Putamen (tissue), 1 donor: Measurements from ENCODE around the gene C11orf21.

Experiments
- DNase-seq: peaks from one replicate; pipeline ENCODE4 v3.0.0-alpha.2; 2016; ENCODE audit warnings: low spot score

Gene C11orf21

DNA sequence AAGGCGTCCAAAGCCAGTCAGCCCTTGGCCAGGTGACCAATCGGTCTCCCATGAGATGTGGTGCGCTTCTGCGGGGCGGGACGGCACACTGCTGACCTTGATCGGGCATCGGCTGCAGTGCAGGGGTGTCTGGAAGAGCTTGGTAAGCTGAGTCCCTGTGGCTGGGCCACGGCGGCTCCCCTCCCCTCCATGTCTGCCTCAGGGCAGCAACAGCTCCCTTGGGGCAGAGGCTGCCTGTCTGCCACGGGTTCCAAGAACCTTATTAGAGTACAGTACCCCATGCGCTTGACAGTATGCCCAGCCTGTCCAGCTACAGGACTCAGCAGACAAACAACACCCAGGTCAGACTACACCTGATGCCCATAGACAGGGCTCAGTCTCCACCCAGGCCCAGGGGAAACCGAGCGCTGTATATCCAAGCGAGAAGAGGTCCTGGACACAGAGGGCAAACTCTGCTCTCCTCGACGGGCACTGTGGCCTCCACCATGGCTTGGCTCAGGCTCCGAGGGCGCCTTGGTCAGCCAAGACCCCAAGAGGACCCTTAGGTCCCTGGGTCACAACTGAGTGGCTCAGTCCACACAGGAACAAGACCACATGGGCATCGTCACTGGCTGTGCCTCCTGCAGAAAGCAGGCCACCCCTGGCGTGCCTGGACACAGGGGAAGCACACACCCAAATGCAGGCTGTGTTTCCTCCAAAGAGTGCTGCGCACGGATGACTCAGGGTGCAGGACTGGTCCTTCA, 19.0 kb upstream of the C11orf21 start:
- DNase-seq, result no peak

DNA sequence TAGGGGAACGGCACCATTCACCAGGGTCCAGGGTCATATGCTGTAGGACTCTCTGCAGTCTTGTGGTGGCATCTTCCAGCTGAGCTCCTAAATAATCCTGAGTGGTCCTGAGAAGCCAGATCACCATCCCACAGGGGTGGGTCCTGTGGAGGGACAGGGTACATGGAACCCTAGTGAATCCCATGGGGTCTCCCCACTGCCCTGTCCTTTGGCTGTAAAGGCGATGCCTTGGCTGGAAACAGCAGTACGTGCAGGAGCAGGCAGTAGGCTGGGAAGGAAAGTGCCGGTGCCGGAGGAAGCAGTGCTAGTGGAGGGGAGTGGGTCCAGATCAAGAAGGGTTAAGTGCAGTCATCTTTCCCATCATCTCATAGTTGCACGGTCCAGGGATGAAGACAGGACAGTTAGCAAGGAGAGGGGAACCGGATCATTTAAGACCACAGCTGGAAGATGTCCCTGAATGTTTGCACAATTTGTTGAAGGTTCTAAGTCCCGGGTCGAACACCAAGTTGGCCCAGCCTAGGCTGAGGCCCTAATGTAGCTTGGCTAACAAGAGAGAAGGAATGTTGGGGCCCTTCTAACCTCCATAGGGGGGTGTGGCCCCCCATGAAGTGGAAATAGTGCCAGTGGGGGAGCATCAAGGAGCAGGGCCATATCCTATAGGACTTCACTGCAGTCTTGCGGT, 18.2 kb upstream of the C11orf21 start:
- no peak for DNase-seq

DNA sequence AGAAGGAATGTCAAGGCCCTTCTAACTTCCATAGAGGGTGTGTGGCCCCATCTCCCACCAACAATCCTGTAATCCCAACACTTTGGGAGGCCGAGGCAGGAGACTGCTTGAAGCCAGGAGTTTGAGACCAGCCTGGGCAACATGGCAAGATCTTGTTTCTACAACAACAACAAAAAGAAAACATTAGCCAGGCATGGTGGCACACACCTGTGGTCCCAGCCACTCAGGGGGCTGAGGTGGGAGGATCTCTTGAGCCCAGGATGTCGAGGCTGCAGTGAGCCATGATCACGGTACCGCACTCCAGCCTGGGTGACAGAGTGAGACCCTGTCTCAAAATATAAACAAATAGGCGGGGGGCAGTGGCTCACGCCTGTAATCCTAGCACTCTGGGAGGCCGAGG, 17.0 kb upstream of the C11orf21 start:
- no peak for DNase-seq

DNA sequence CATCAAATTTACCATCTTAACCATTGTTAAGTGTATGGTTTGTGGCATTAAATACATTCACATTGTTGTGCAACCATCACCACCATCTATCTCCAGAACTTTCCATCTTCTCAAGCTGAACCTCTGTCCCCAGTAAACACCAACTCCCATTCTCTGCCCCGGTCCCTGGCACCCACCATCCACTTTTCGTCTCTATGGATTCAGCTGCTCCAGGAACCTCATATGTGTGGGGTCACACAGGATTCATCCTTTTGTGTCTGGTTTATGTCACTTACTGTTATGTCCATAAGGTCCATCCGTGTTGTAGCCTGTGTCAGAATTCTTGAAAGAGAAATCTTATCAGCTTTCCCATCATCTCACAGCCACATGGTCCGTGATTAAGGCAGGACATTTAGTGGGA, 16.4 kb upstream of the C11orf21 start:
- DNase-seq, result no peak

DNA sequence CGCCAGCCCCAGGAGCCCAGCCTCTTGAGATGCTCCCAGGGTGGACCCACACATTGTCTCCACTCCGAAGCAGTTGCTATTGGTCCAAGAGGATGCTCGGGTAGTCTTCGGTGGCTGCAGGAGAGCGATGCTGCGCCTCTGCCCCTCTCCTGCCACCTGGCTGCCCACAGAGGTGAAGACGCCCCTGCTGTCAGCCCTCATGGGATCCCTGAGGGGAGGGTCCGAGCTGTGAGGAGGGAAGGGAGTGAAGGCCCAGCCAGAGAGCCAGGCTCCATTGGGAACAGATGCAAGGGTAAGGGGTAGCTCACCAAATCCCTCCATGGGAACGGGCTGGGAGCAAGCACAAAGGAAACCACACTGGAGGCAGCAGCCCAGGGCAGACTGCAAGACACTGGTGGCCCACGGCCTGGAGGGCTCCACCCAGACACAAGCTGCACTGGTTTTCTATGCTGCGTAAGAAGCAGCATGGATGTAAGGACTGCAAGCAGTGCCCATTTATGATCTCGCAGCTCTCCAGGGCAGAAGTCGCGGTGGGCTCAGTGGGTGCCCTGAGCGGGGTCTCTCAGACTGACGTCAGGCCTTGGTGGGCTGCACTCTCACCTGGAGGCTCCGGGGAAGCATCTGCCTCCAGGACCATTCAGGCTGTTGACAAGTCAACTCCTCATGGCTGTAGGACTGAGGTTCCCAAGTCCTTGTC, 15.8 kb upstream of the C11orf21 start:
- DNase-seq, result no peak

DNA sequence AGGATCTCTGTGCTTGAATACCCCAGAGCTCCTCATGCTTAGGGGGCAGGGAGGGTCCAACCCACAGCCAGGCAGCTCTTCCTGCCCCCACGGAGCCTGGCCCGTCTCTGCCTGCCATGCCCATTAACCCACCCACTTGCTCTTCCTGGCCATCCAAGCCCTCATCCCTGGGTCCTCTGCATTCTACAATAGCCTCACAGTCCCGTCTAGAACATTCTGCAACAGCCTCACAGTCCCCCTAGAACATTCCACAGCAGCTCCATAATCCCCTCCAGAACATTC, 15.2 kb upstream of the C11orf21 start:
- no peak for DNase-seq

DNA sequence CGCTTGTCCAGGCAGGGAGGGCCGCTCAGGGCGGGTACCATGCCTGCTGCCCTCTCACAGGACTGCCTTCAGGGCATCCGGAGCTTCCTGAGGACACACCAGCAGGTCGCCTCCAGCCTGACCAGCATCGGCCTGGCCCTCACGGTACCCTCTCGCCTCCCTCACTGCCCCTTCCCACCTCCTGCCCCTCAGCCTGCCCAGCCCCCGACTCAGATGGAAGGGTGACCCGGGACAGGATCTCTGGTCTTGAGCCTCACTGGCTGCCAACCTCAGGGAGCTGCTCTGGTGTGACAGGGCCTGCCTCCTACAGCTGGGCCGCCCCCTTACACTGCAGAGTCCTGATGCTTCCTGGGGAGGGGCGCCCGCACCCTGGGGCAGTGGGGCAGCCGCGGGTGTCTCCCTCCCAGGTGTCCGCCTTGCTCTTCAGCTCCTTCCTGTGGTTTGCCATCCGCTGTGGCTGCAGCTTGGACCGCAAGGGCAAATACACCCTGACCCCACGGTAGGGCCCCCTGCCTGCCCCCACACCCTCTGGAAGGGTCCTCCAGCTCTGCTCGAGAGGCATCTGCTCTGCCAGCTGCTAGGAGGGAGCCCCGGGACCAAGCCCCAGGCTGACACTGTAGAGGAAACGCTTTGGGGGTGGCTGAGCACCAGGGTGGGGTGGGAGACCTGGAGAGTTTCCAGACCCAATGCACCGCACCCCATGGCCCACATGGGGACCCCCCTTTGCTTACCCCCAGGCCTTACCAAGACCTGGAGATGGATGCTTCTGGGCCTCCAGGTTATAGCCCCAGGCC, 14.6 kb upstream of the C11orf21 start:
- no peak for DNase-seq

DNA sequence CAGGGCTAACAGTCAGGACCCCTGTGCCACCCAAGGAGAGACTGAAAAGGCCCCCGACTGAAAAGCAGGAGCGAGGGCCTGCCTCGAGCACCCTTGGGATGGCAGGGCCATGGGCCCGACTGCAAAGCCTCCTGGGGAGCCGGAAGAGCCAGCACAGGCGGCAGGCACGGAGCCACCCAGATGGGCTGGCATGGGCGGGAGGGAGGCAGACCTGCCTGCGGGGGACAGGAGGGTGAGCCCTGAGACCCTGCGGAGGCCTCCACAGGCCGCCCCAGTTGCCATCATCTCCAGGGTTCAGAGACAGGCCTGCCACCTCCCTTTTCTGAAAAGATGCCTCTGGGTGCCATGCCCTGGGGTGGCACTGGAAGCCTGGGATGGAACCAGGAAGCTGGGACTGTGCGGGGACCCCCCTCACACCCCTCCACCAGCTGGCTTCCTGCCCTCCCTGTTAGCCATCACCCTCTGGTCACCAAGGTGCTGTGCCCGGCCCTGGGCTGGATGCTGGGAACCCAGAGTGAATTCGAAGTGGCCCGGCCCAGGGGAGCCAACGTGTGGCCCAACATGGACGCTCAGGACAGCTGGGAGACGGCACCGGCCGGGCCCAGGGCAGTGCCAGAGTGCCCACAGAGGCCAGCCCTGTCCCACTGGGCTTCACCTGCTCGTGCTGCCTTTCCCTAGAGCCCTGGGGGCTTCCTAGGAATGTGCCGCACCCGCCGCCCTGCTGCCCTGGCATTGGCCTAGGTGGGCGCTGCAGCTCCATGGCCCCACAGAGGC, 13.9 kb upstream of the C11orf21 start:
- no peak for DNase-seq

DNA sequence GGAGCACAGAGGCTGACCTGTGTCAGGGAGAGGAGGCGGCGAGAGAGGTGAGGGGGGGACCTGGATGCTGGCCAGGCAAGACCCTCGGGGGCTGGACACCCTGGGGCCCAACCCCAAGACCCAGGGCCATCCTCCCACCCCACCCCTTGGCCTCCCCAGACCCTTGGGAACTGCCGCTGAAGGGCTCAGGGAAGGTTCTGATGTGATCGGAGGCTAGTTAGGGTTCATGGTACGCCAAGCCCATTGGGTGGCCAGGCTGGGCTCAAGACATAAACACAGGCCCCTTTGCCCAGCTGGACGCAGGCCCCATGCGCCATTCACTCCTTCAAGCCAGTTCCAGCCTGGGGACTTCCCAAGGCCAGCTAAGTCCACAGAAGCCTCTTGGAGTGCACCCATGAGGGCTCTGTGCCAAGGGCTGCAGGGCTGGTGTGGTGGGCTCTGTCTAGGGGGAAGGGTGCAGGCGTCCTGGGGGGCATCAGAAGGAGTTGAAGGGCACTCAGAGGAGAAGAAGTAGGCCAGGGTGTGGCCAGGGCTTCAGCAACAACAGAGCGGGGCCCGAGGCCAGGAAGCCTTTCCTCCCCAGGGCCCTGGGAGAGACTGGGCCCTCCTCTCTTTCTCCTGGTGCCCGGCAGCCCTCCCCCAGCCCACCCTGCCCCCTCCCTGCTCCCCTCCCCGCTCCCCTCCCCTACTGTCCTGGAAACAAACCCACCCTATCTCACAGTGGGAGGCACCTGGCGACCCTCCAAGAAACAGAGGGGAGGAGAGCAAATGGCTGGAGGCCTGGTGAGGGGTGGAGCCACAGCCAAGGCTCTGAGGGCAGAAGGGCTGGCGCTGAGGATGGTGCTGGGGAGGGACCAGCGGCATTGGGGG, 13.0 kb upstream of the C11orf21 start:
- peak; percentile 83 for DNase-seq

DNA sequence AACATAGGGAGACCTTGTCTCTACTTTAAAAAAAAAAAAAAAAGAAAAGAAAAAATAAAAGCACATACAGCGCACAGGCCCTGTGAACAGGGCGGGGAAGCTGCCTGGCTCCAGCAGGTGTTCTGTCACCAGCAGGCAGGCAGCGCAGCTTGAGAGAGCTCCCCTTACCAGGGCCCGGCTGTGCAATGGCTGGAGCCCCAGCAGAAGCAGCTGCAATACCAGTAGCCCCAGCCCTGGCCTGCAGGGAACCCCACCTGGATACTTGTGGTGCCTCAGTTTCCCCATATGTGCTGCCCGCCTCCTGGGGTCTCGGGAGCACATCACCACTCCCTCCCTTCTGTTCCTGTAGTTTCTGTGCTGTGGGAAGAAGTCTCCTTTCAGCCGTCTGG, 12.4 kb upstream of the C11orf21 start:
- DNase-seq, result no peak

DNA sequence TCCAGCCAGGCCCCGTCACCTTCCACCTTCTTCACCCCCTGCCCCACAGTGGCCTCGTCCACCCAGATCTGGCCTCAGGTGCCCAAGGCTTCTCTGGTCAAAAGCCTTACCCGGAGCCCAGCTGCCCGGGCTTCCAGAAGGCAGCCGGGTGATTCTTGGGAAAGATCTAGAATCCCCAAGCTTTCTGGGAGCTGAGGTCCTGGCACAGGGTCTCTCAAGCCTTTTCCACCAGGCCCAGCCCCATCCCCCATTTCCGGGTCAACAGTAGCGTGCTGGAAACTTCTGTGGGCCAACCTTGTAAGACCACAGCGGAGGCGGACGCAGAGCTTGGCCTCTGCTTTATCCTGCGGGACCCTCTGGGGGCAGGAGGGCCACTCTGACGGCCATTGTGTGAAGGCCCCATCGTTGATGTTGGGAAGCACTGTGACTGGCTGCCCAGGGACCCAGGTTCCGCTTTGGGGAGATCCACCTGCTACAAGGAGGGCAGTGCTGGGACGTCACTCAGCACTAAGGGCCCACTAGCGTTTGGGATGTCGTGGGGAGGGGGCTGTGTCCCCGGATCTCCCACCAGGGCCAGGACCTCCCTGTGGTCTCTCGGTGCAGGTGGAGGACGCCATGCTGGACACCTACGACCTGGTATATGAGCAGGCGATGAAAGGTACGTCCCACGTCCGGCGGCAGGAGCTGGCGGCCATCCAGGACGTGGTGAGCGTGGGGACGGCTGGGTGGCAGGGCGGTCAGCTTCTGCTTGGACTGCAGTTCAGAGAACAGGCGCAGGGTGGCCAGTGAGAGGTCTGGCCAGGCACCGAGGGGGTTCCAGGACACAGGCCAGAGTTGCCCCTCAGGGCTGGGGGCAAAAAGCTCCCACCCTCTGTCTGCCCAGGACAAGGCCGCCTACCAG, 11.6 kb upstream of the C11orf21 start:
- no peak for DNase-seq

DNA sequence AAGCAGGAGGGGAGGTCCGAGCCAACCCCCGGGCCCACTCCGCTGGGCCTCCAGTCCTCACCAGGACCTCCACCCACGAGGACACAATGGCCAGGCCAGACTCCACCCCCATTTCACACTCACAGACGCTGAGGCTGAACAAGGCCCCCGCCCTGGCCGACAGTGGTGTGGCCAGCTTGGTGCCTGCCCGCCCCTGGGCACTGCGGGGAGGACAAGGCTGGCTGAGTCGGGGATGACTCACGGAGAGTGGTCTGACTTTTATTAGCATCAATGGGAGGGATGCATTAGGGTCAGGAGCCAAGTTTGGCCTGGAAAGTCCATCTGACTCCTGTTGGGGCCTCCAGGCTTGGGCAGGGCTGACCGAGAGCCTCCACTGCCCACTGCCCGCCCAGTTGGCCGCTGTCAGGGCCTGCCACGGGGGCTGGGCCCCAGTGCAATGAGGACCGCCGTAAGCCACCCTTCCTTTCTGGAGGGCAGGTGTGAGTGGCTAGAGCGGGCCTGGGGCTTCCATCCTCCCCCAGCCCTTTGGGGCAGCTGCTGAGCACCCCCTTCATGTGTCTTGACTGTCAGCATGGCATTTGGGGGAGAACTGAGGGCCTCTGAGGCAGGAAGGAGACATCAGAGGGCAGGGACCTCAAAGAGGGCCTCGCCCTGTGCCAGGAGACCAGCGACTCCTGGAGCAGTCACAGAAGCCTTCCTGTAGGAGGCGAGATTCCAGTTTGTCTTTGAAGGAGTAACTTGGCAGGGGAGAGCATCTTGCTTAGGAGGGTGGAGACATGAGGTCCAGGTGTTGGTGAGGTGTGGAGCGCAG, 10.7 kb upstream of the C11orf21 start:
- DNase-seq, result no peak

DNA sequence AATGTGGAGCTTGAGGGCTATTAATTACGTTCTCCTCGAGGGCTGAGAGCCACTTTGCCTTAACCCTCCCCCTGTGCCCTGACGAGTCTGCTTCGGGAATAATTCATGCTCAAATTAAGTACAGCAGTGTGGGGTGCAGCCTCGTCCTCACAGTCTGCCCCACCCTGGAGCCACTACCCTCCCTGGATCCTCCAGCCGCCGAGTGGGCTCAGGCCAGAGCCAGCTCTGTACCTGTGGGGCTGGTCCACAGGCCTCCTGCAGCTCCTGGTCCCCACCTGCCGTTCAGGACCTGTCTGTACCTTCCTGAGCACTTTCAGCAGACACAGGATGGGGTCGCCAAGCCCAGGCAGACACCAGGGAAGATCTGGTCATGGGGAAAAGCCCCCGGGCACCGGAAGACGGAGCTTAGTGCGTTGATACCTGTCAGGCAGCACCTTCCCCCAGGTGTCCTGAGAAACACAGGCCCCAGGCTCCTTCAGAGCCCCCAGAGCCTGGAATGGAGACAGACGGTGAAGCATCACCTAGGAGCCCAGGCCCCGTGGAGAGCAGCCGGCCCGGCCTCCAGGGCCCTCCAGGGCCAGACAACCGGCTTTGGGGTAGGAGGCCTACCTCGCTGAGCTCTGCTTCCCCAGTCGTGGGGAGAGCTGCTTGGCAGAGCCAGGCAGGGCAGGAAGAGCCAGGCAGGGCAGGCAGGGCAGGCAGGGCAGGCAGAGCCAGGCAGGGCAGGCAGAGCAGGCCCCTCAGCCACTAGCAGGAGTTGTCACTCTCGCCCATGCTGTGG, 9.8 kb upstream of the C11orf21 start:
- no peak for DNase-seq

DNA sequence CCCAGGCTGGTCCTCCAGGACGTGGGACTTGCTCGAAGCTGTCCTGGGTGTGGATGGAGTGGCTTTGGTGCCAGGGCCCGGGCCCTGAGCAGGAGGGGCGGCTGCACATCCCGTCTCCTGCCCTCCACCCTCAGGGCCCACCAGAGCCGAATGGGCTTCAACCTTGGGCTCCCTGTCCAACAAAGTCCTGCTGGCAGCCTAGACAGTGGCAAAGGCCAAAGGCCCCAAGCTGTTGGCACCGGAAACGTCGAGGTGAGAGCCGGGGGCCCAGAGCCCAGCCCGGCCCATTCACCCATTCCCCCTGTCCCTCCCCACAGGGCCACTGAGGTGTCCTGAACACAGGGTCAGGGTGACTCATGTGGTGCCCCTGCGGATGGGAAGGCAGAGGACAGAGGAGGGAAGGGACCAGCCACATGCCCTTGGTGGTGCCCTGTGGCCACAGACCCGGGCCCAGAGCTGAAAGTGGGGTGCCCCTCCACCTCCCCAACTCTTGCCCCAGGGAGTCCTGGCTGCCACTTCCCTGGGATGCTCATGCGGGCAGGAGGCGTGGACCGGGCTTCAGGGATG, 9.2 kb upstream of the C11orf21 start:
- DNase-seq, result no peak

DNA sequence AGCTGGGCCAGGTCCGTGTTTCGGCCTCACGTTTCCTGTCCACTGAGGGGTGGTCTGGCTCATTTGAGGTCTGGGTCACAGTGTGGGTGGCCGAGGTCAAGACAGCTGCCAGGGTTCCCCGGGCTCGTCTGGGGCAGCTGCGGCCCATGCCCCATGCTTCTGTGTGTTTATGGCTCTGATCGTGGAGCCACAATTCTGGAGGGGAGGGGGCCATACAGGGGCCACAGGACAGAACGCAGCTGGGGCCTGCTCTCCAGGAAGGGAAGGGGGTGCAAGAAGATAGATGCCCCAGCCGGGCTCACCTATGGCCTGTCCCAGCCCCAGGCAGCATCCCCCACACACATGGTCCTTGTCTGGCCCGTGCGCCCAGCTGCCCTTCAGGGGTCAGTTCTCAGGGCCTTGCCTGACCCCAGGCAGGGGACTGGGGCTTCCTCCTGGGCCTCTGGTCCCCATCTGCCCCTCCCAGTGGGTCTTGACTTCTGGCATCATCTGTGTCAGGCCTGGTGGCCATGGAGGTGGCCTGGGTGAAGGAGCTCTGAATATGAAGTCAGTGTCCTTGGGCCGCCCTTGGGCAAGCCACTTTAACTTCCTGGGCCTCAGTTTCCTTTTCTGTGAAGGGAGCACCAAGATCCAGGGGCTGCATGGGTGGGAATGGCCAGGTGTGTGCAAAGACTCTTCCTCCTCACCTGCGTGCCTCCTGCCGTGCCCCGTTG, 8.5 kb upstream of the C11orf21 start:
- DNase-seq, result no peak

DNA sequence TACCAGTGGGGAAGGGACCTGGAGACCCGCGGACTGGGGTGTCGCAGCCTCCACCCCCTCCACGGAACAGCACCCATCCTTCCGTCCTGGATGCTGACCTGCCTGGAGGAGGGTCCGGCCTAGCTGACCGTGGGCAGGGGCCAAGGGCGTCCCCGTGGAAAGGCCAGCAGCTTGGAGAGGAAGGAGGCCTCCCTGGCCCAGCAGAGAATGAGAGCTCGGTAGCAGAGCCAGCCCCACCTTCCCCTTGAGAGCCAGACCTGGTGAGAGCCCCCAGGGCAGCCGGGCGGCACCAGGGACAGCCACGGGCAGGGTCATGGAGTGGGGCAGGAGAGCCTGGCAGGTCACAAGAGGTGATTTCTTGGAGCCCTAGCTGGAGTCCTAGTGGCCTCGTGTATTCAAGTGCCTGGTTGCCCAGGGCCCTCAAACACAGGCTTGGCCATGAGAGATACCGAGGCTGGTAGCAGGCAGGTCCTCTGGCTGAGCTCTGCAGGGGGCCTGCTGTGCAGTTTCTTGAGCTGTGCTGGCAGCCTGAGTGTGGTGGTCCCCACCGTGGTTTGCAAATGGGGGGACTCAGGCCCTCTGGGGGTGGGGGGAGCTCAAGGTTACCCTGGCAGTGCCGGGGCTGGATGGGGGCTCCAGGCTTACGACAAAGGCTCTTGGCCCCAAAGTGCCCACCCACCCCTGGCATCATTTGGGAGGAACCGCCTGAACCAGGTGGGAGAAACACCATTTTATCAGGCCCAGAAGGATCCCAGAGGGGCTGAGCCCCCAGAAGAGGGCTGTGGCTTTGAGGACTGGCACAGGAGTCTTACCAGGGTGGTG, 7.7 kb upstream of the C11orf21 start:
- DNase-seq, result no peak
